Effector memory CD4-positive, alpha-beta T cell (primary cell): Measurements from ENCODE around the gene CLPSL1.

ENCODE experiments used
- DNase-seq, 3 donors: peaks; one replicate each; pipeline ENCODE4 v3.0.0-alpha.2; 2020
- H3K27ac ChIP-seq: 2 replicates; pipeline ENCODE4 v1.7.0; 2013; ENCODE audit warnings: mild to moderate bottlenecking, low read length, moderate library complexity; ENCODE audit not compliant: insufficient read depth, poor library complexity, severe bottlenecking
- H3K27me3 ChIP-seq: replicated peaks from 2 replicates; pipeline ENCODE4 v1.7.0; 2013; ENCODE audit warnings: mild to moderate bottlenecking, low read length; ENCODE audit not compliant: insufficient read depth, control insufficient read depth, poor library complexity, severe bottlenecking
- H3K36me3 ChIP-seq: 2 replicates; pipeline ENCODE4 v1.7.0; 2013; ENCODE audit warnings: mild to moderate bottlenecking, low read length, moderate library complexity; ENCODE audit not compliant: control insufficient read depth, insufficient read depth
- H3K4me1 ChIP-seq: 2 replicates; pipeline ENCODE4 v1.7.0; 2013; ENCODE audit warnings: low read length, mild to moderate bottlenecking; ENCODE audit not compliant: control insufficient read depth, insufficient read depth, poor library complexity, severe bottlenecking
- H3K4me3 ChIP-seq: 2 replicates; pipeline ENCODE4 v1.7.0; 2013; ENCODE audit warnings: low read length, low read depth, mild to moderate bottlenecking; ENCODE audit not compliant: insufficient read depth, poor library complexity, severe bottlenecking
- H3K9me3 ChIP-seq: 2 replicates; pipeline ENCODE4 v1.7.0; 2013; ENCODE audit warnings: mild to moderate bottlenecking, low read length, moderate library complexity; ENCODE audit not compliant: control insufficient read depth

The CLPSL1 gene

GRCh38 chr6:35794536-35795452, 14.0 kb downstream of the CLPSL1 start:
- Histone ChIP-seq H3K36me3 (no peaks in the 10 kb centered on the region), H3K4me1 (no peaks in the 10 kb centered on the region), H3K4me3 (no peak overlapping the region), H3K27me3 (no peaks in the 10 kb centered on the region), H3K9me3 (no peaks in the 10 kb centered on the region), H3K27ac (no peak overlapping the region)
- DNase-seq = no peak

GRCh38 chr6:35795453-35796071, 14.7 kb downstream of the CLPSL1 start:
- no peaks in the 10 kb centered on the region for H3K27me3 ChIP-seq
- H3K4me1 ChIP-seq = no peaks in the 10 kb centered on the region

DNA sequence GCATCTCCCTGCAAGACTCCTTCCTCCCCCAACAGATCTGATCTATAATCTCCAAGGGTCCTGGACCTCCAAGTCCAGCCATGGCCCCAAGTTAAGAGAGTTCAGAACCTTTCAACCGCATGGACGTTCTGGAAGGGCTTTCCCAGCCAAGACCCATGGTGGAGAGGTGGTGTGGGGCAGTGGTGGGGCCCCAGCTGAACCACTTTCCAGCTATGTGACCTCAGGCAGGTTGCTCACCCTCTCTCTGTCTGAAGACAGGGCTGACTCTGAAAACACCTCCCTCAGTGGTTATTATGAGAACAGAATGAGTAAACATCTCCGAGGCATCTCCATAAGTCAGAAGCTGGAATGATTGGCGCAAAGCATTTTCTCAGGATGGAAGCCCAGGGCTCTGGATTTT, 15.4 kb downstream of the CLPSL1 start:
- Histone ChIP-seq H3K9me3 (no peaks in the 10 kb centered on the region), H3K27ac (no peak overlapping the region), H3K27me3 (no peaks in the 10 kb centered on the region), H3K4me3 (no peak overlapping the region), H3K4me1 (no peaks in the 10 kb centered on the region), H3K36me3 (no peaks in the 10 kb centered on the region)
- DNase-seq = no peak

More at GRCh38 chr6:35795453-35796071, 14.7 kb downstream of the CLPSL1 start:
- Histone ChIP-seq H3K36me3 (no peaks in the 10 kb centered on the region), H3K27ac (no peak overlapping the region), H3K9me3 (no peaks in the 10 kb centered on the region), H3K4me3 (no peak overlapping the region)
- DNase-seq = no peak

- Histone ChIP-seq H3K27ac (no peak overlapping the region), H3K27me3 (no peaks in the 10 kb centered on the region), H3K9me3 (no peaks in the 10 kb centered on the region), H3K4me3 (no peak overlapping the region), H3K36me3 (no peaks in the 10 kb centered on the region), H3K4me1 (no peaks in the 10 kb centered on the region)
- DNase-seq = no peak
These were observed 17.2 kb downstream of the CLPSL1 start for GRCh38 chr6:35797837-35798526.

- Histone ChIP-seq H3K9me3 (no peaks in the 10 kb centered on the region), H3K4me1 (no peaks in the 10 kb centered on the region), H3K4me3 (no peak overlapping the region), H3K27ac (no peak overlapping the region), H3K36me3 (no peaks in the 10 kb centered on the region), H3K27me3 (no peaks in the 10 kb centered on the region)
- DNase-seq = no peak
These were observed 17.9 kb downstream of the CLPSL1 start for GRCh38 chr6:35798706-35799105.

DNA sequence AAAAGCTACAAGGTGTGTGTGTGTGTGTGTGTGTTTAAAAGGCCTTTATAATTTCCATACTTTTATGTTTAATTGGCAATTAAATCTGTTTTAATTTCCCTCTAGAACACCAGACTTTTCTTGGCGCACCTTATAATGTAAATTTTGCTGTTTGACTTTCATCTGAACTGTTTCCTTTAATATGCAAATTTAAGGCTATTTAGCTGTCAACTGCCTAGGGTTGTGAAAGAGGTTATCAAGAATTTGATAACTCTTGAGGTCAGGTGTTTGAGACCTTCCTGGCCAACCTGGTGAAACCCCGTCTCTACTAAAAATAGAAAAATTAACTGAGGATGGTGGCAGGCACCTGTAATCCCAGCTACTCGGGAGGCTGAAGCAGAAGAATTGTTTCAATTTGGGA, 20.3 kb downstream of the CLPSL1 start:
- Histone ChIP-seq H3K27ac (no peak overlapping the region), H3K4me3 (no peak overlapping the region), H3K27me3 (peaks cover 5% of the 10 kb centered on the region), H3K9me3 (no peaks in the 10 kb centered on the region), H3K36me3 (no peaks in the 10 kb centered on the region), H3K4me1 (peaks cover 3% of the 10 kb centered on the region)
- no peak for DNase-seq

- DNase-seq = no peak
- Histone ChIP-seq H3K27me3 (peaks cover 8% of the 10 kb centered on the region), H3K9me3 (no peaks in the 10 kb centered on the region), H3K4me3 (no peak within 1 kb of the TSS), H3K4me1 (peaks cover 3% of the 10 kb centered on the region), H3K36me3 (no peaks in the 10 kb centered on the region), H3K27ac (no peak within 1 kb of the TSS)
These were observed 24.3 kb downstream of the CLPSL1 start, which contains the start of gene LHFPL5 for GRCh38 chr6:35804996-35805736. LHFPL5 (plus strand) TSS chr6:35805352; CDS start chr6:35805671, 319 bp downstream.

- Histone ChIP-seq H3K4me1 (peaks cover 3% of the 10 kb centered on the region), H3K27ac (no peak overlapping the region), H3K27me3 (peaks cover 8% of the 10 kb centered on the region), H3K36me3 (no peaks in the 10 kb centered on the region), H3K4me3 (no peak overlapping the region), H3K9me3 (no peaks in the 10 kb centered on the region)
- DNase-seq = no peak
These were observed 27.9 kb downstream of the CLPSL1 start for GRCh38 chr6:35808688-35809087.

GRCh38 chr6:35809809-35810208, 29.0 kb downstream of the CLPSL1 start:
- peaks cover 8% of the 10 kb centered on the region for H3K27me3 ChIP-seq
- H3K36me3 ChIP-seq = no peaks in the 10 kb centered on the region
- H3K4me1 ChIP-seq = peaks cover 3% of the 10 kb centered on the region
- DNase-seq = no peak
- H3K27ac ChIP-seq = no peak overlapping the region
- no peaks in the 10 kb centered on the region for H3K9me3 ChIP-seq
- H3K4me3 ChIP-seq = no peak overlapping the region
